Measurements from ENCODE around the gene KLRB1. TPM values are rescaled to one million over a fixed set of nuclear protein-coding genes. Genes with fewer than 3 reads are reported as not detected.

Gene KLRB1
- total RNA-seq, 2 experiments from 2014 or later, result 4.7 to 4.9 TPM

Other genes with a start within 250 kb of the KLRB1 start
- gene CLEC2D, start 61.8 kb upstream of the KLRB1 start, total RNA-seq, result 100 to 1,000 TPM; 240 to 259 TPM
- 1 to 10 TPM; 6.0 to 8.5 TPM for gene CLECL1, start 125.2 kb upstream of the KLRB1 start, total RNA-seq
- 100 to 1,000 TPM; 166 to 174 TPM for gene CD69, start 153.0 kb upstream of the KLRB1 start, total RNA-seq
- not detected for gene KLRF1, start 219.6 kb upstream of the KLRB1 start, total RNA-seq

Data from activated CD8-positive, alpha-beta T cell treated with anti-CD3 and anti-CD28 coated beads for 36 hours (primary cell).